Measurements from ENCODE around the gene MED22.

The MED22 gene

DNA sequence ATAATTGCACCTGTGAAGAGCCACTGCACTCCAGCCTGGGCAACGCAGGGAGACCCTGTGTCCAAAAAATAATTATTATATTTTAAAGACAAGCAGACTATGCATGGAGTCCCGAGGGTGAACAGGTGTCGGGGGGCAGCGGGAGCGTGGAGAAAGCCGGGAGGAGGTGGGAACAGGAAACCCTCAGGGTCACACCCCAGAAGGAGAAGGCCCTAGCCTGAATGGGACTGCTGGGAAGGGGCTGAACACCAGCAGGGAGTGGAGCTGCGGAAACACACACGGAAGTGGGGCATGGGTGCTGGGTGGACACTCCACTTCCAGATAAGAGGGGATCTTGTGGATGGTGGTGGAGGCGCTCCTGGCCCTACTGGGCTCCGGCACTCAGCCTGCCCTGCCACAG, 24.7 kb downstream of the MED22 start:
- TF ChIP-seq ZC3H10 (CRISPR knock-in tag; IDR thresholded peaks at IDR 0.05): no peak
- TF ChIP-seq GLIS3 (CRISPR knock-in tag; IDR thresholded peaks at IDR 0.05): no peak
- TF ChIP-seq ZFP3 (CRISPR knock-in tag; IDR thresholded peaks at IDR 0.05): no peak
- no peak for TF ChIP-seq ZNF8 (CRISPR knock-in tag; IDR thresholded peaks at IDR 0.05)
- TF ChIP-seq ARNTL (CRISPR knock-in tag; IDR thresholded peaks at IDR 0.05; ENCODE audit: borderline replicate concordance, low read depth): no peak
- TF ChIP-seq ZNF565 (CRISPR knock-in tag; conservative IDR thresholded peaks at IDR 0.05; ENCODE audit: low read depth): no peak
- TF ChIP-seq, protein P1, sequence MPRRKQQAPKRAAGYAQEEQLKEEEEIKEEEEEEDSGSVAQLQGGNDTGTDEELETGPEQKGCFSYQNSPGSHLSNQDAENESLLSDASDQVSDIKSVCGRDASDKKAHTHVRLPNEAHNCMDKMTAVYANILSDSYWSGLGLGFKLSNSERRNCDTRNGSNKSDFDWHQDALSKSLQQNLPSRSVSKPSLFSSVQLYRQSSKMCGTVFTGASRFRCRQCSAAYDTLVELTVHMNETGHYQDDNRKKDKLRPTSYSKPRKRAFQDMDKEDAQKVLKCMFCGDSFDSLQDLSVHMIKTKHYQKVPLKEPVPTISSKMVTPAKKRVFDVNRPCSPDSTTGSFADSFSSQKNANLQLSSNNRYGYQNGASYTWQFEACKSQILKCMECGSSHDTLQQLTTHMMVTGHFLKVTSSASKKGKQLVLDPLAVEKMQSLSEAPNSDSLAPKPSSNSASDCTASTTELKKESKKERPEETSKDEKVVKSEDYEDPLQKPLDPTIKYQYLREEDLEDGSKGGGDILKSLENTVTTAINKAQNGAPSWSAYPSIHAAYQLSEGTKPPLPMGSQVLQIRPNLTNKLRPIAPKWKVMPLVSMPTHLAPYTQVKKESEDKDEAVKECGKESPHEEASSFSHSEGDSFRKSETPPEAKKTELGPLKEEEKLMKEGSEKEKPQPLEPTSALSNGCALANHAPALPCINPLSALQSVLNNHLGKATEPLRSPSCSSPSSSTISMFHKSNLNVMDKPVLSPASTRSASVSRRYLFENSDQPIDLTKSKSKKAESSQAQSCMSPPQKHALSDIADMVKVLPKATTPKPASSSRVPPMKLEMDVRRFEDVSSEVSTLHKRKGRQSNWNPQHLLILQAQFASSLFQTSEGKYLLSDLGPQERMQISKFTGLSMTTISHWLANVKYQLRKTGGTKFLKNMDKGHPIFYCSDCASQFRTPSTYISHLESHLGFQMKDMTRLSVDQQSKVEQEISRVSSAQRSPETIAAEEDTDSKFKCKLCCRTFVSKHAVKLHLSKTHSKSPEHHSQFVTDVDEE (CRISPR knock-in tag; IDR thresholded peaks at IDR 0.05): no peak

GRCh38 chr9:133322701-133323100, 25.2 kb downstream of the MED22 start:
- TF ChIP-seq ZFP30 (CRISPR knock-in tag; IDR thresholded peaks at IDR 0.05) (no peak), ESRRG (CRISPR knock-in tag; IDR thresholded peaks at IDR 0.05) (no peak), CSDC2 (CRISPR knock-in tag; IDR thresholded peaks at IDR 0.05) (no peak), ZNF70 (CRISPR knock-in tag; IDR thresholded peaks at IDR 0.05) (no peak), PPARA (CRISPR knock-in tag; IDR thresholded peaks at IDR 0.05; ENCODE audit: borderline replicate concordance) (no peak), TOX (CRISPR knock-in tag; IDR thresholded peaks at IDR 0.05; ENCODE audit: borderline replicate concordance) (no peak), SNAI2 (CRISPR knock-in tag; IDR thresholded peaks at IDR 0.05) (no peak), ZNF8 (CRISPR knock-in tag; IDR thresholded peaks at IDR 0.05) (no peak), ARNTL (CRISPR knock-in tag; IDR thresholded peaks at IDR 0.05; ENCODE audit: borderline replicate concordance, low read depth) (no peak), TCF4 (CRISPR knock-in tag; IDR thresholded peaks at IDR 0.05; ENCODE audit: borderline replicate concordance) (no peak), RARB (CRISPR knock-in tag; IDR thresholded peaks at IDR 0.05) (no peak), GLIS3 (CRISPR knock-in tag; IDR thresholded peaks at IDR 0.05) (no peak), ZC3H10 (CRISPR knock-in tag; IDR thresholded peaks at IDR 0.05) (no peak), BACH2 (CRISPR knock-in tag; IDR thresholded peaks at IDR 0.05; ENCODE audit: borderline replicate concordance) (no peak), OSR1 (CRISPR knock-in tag; IDR thresholded peaks at IDR 0.05) (no peak), ISL1 (CRISPR knock-in tag; IDR thresholded peaks at IDR 0.05) (no peak), ZNF565 (CRISPR knock-in tag; conservative IDR thresholded peaks at IDR 0.05; ENCODE audit: low read depth) (no peak)
- TF ChIP-seq, protein P2, sequence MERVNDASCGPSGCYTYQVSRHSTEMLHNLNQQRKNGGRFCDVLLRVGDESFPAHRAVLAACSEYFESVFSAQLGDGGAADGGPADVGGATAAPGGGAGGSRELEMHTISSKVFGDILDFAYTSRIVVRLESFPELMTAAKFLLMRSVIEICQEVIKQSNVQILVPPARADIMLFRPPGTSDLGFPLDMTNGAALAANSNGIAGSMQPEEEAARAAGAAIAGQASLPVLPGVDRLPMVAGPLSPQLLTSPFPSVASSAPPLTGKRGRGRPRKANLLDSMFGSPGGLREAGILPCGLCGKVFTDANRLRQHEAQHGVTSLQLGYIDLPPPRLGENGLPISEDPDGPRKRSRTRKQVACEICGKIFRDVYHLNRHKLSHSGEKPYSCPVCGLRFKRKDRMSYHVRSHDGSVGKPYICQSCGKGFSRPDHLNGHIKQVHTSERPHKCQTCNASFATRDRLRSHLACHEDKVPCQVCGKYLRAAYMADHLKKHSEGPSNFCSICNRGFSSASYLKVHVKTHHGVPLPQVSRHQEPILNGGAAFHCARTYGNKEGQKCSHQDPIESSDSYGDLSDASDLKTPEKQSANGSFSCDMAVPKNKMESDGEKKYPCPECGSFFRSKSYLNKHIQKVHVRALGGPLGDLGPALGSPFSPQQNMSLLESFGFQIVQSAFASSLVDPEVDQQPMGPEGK (CRISPR knock-in tag; IDR thresholded peaks at IDR 0.05; ENCODE audit: borderline replicate concordance): no peak
- TF ChIP-seq, protein P3, sequence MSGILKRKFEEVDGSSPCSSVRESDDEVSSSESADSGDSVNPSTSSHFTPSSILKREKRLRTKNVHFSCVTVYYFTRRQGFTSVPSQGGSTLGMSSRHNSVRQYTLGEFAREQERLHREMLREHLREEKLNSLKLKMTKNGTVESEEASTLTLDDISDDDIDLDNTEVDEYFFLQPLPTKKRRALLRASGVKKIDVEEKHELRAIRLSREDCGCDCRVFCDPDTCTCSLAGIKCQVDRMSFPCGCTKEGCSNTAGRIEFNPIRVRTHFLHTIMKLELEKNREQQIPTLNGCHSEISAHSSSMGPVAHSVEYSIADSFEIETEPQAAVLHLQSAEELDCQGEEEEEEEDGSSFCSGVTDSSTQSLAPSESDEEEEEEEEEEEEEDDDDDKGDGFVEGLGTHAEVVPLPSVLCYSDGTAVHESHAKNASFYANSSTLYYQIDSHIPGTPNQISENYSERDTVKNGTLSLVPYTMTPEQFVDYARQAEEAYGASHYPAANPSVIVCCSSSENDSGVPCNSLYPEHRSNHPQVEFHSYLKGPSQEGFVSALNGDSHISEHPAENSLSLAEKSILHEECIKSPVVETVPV (CRISPR knock-in tag; IDR thresholded peaks at IDR 0.05): no peak
- ATAC-seq: no peak

More for the DNA sequence above, 24.7 kb downstream of the MED22 start:
- no peak for ATAC-seq

DNA sequence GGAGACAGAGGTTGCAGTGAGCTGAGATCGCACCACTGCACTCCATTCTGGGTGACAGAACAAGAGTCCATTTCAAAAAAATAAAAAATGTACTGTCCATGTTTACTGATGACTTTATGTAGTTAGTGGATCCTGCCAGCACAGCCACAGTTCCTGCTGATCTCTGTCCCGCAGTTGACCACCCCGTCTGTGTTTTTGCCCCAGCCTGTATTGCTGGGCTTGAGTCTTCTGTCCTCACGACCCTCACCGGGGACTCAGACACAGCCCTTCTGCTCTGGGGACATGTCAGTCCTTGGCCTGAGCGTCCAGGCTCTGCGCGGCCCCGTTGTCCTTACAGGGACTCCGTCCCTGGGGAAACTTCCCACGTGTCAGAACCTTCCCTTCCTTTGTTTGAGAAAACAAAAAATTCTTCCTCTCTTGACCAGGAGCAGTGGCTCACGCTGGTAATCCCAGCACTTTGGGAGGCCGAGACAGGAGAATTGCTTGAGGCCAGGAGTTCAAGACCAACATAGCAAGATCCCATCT, 26.5 kb downstream of the MED22 start:
- no peak for ATAC-seq
- TF ChIP-seq PPARA (CRISPR knock-in tag; IDR thresholded peaks at IDR 0.05; ENCODE audit: borderline replicate concordance) (no peak), ARNTL (CRISPR knock-in tag; IDR thresholded peaks at IDR 0.05; ENCODE audit: borderline replicate concordance, low read depth) (no peak), CREB5 (CRISPR knock-in tag; IDR thresholded peaks at IDR 0.05; ENCODE audit: low read depth) (no peak), GLIS3 (CRISPR knock-in tag; IDR thresholded peaks at IDR 0.05) (no peak), OSR1 (CRISPR knock-in tag; IDR thresholded peaks at IDR 0.05) (no peak), BACH2 (CRISPR knock-in tag; IDR thresholded peaks at IDR 0.05; ENCODE audit: borderline replicate concordance) (no peak), ZNF8 (CRISPR knock-in tag; IDR thresholded peaks at IDR 0.05) (no peak), SNAI2 (CRISPR knock-in tag; IDR thresholded peaks at IDR 0.05) (no peak)
- TF ChIP-seq, protein P3 (CRISPR knock-in tag; IDR thresholded peaks at IDR 0.05): no peak
- TF ChIP-seq, protein P2 (CRISPR knock-in tag; IDR thresholded peaks at IDR 0.05; ENCODE audit: borderline replicate concordance): no peak
